GM23338 (cell line): ENCODE data around the gene DNAL1.

ENCODE experiments used
- CREB1 ChIP-seq: fragments of 250-450 bp; sonication (Bioruptor Pico); IDR thresholded peaks from 2 replicates; pipeline ENCODE4 v1.5.0; 2020; ENCODE audit warnings: low read depth, mild to moderate bottlenecking, moderate library complexity
- CTCF ChIP-seq, 2 experiments: fragments of 200-600 bp in 1 of 2; sonication (generic) in 1 of 2; conservative IDR thresholded peaks; 2 replicates each; pipeline versions ENCODE4 v1.5.1 to v1.6.1; 2016 to 2017; ENCODE audit warnings: antibody characterized with exemption in 2 of 2, low read depth in 2 of 2, mild to moderate bottlenecking in 2 of 2, moderate library complexity in 1 of 2
- ETS1 ChIP-seq: IDR thresholded peaks from 2 replicates; pipeline ENCODE4 v1.6.1; 2016; ENCODE audit warnings: antibody characterized with exemption
- EZH2 ChIP-seq: fragments of 200-600 bp; sonication (generic); IDR thresholded peaks from one replicate; pipeline ENCODE4 v1.8.0; 2017; ENCODE audit warnings: antibody characterized with exemption, mild to moderate bottlenecking, low read depth; ENCODE audit not compliant: unreplicated experiment
- EZH2phosphoT487 ChIP-seq: fragments of 200-600 bp; sonication (generic); IDR thresholded peaks from one replicate; pipeline ENCODE4 v1.8.1; 2018; ENCODE audit warnings: antibody characterized with exemption; ENCODE audit not compliant: unreplicated experiment
- JUNB ChIP-seq: IDR thresholded peaks from one replicate; pipeline ENCODE4 v1.6.1; 2016; ENCODE audit warnings: antibody characterized with exemption; ENCODE audit not compliant: unreplicated experiment
- POLR2AphosphoS5 ChIP-seq: IDR thresholded peaks from 2 replicates; pipeline ENCODE4 v1.6.1; 2016; ENCODE audit warnings: antibody characterized with exemption, low read depth
- REST ChIP-seq: IDR thresholded peaks from one replicate; pipeline ENCODE4 v1.6.1; 2018; ENCODE audit warnings: antibody characterized with exemption; ENCODE audit not compliant: unreplicated experiment

GRCh38 chr14:73747379-73748211 is 102.8 kb downstream of the DNAL1 start:
- TF ChIP-seq CTCF (conservative IDR thresholded peaks at IDR 0.05; ENCODE audit: low read depth in 2 of 2) (no peak), REST (no peak), POLR2AphosphoS5 (no peak), EZH2phosphoT487 (no peak), EZH2 (no peak), CREB1 (no peak), JUNB (no peak), ETS1 (no peak)
